Activated T-cell treated with anti-CD3 and anti-CD28 coated beads, Interleukin-2, amount 50 U/mL, for 72 hours (primary cell): ENCODE results near the gene PGAP3. TPM values are rescaled to one million over a fixed set of nuclear protein-coding genes. Genes with fewer than 3 reads are reported as not detected.
"Not testable (repeated sequence)": the region's sequence is repeated elsewhere in the genome, so short reads cannot be mapped to it uniquely, and the experiment has no call there.

Experiments
- ATAC-seq, 2 donors: fragments of 150-1000 bp; cut with Tn5 transposase; replicated peaks in 1 of 2; 2 replicates each; pipeline ENCODE4 v1.10.0; 2021; ENCODE audit warnings: moderate library complexity in 2 of 2, mild to moderate bottlenecking in 1 of 2
- DNase-seq, 2 donors: peaks; one replicate each; pipeline ENCODE4 v3.0.0; 2021 to 2022; ENCODE audit warnings: mixed read lengths in 1 of 2
- H3K27ac Mint-ChIP-seq: one replicate; pipeline ENCODE4 v1.8.0; 2022; ENCODE audit warnings: mild to moderate bottlenecking, moderate library complexity, mixed read lengths
- H3K27me3 Mint-ChIP-seq: one replicate; pipeline ENCODE4 v1.8.0; 2022; ENCODE audit warnings: low read depth, mixed read lengths
- H3K36me3 Mint-ChIP-seq, 2 donors: one replicate each; pipeline ENCODE4 v1.8.0; 2022; ENCODE audit warnings: mixed read lengths in 2 of 2, mild to moderate bottlenecking in 1 of 2; ENCODE audit not compliant: insufficient read depth in 2 of 2
- H3K4me1 Mint-ChIP-seq: one replicate; pipeline ENCODE4 v1.8.0; 2022; ENCODE audit warnings: low read depth, mixed read lengths
- H3K4me3 Mint-ChIP-seq, 2 donors: one replicate each; pipeline ENCODE4 v1.8.0; 2022; ENCODE audit warnings: mild to moderate bottlenecking in 2 of 2, mixed read lengths in 2 of 2, moderate library complexity in 2 of 2
- H3K9me3 Mint-ChIP-seq, 2 donors: one replicate each; pipeline ENCODE4 v1.8.0; 2022; ENCODE audit warnings: mixed read lengths in 2 of 2
- total RNA-seq, 2 donors: library from RNA; stranded (reverse); gene quantifications; one replicate each; pipeline ENCODE4 v1.2.3, GENCODE V29; 2022

The PGAP3 gene
- total RNA-seq, 2 donors from 2014 or later = 8.5 to 12.8 TPM

DNA sequence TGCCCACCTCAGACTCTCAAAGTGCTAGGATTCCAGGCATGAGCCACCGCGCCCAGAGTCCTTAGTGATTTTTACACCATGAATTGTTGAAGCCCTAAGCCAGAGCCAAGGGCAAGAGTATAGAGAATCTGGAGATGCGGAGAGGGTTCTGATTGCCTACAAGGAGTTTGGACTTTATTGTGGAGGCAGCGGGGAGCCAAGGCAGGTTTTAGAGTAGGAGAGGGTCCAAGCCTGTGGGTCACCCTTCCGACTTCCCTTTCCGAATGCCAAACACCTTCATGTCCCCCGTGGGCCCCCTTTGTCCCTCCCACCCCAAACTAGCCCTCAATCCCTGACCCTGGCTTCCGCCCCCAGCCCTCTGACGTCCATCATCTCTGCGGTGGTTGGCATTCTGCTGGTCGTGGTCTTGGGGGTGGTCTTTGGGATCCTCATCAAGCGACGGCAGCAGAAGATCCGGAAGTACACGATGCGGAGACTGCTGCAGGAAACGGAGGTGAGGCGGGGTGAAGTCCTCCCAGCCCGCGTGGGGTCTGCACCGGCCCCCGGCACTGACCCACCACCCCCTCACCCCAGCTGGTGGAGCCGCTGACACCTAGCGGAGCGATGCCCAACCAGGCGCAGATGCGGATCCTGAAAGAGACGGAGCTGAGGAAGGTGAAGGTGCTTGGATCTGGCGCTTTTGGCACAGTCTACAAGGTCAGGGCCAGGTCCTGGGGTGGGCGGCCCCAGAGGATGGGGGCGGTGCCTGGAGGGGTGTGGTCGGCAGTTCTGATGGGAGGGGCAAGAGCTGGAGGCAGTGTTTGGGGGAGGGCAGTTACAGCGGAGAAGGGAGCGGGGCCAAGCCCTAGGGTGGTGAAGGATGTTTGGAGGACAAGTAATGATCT is 35.4 kb upstream of the PGAP3 start:
- H3K4me3 Mint-ChIP-seq = no peak overlapping the region
- no peak overlapping the region for H3K27ac Mint-ChIP-seq
- H3K27me3 Mint-ChIP-seq = no peaks in the 10 kb centered on the region
- H3K9me3 Mint-ChIP-seq = no peaks in the 10 kb centered on the region
- peaks cover 0 to 3% of the 10 kb centered on the region in 2 donors for H3K36me3 Mint-ChIP-seq
- ATAC-seq (peak; percentile 57 to 58), DNase-seq (peak in 1 of 2 donors; percentile 23)
- H3K4me1 Mint-ChIP-seq = no peaks in the 10 kb centered on the region

DNA sequence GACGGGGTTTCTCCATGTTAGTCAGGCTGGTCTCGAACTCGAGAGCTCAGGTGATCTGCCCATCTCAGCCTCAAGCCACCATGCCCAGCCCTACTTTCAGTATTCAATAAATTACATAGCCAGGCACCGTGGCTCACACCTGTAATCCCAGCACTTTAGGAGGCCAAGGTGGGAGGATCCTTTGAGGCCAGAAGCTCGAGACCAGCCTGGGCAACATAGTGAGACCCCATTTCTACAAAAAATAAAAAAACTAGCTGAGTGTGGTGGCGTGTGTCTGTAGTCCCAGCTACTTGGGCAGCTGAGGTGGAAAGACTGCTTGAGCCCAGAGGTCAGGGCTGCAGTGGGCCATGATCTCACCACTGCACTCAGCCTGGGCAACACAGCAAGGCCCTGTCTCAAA is 34.2 kb upstream of the PGAP3 start:
- Mint-ChIP-seq H3K36me3 (peaks cover 0 to 2% of the 10 kb centered on the region in 2 donors), H3K27ac (no peak overlapping the region), H3K27me3 (no peaks in the 10 kb centered on the region), H3K4me1 (no peaks in the 10 kb centered on the region), H3K4me3 (no peak overlapping the region), H3K9me3 (no peaks in the 10 kb centered on the region)
- ATAC-seq (no peak), DNase-seq (no peak)

DNA sequence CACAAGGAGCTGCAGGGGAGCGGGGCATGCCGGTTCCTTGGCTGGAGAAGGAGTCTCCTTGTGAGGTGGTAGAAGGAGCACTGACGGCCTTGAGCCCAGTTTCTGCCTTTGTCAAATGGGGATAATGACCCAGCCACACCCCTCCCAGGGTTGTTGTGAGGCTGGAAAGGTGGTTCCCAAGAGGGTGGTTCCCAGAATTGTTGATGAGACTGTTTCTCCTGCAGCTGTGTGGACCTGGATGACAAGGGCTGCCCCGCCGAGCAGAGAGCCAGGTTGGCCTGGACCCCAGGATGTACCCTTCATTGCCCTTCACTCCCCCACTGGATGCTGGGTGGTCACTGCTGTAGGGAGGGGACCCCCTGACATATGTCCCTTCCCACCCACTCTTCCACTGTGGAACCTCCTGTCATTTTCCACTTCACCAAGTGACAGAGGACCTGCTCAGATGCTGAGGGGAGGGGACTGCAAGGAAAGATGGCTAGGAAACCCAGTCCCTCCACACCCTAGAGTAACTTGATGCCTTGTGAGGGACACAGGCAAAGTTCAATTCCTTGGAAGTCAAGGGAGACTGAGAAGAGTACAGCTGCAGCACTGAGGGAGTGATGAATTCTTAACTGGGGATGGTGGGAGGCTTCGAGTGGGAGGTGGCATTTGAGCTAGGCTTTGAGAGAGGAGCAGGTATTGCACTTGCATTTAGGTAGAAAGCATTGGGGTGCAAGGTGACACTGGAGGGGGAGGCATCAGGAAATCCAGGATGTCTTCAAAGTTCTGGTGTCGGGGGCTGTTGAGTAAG is 31.9 kb upstream of the PGAP3 start:
- Mint-ChIP-seq H3K27me3 (no peaks in the 10 kb centered on the region), H3K27ac (no peak overlapping the region), H3K9me3 (no peaks in the 10 kb centered on the region), H3K36me3 (no peaks in the 10 kb centered on the region), H3K4me3 (no peak overlapping the region), H3K4me1 (no peaks in the 10 kb centered on the region)
- no peak for DNase-seq
- ATAC-seq = no peak

DNA sequence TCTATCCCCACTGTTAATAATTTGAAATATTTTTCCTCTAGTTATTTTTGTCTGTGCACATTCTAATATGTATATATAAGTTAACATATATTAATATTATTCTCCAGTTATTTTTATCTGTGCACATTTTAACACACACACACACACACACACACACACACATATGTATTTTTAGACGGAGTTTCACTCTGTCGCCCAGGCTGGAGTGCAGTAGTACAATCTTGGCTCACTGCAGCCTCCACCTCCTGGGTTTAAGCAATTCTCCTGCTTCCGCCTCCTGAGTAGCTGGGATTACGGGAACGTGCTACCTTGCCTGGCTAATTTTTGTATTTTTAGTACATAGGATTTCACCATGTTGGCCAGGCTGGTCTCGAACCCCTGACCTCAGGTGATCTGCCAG is 29.8 kb upstream of the PGAP3 start:
- H3K4me3 Mint-ChIP-seq = no peak overlapping the region
- no peaks in the 10 kb centered on the region for H3K9me3 Mint-ChIP-seq
- H3K27ac Mint-ChIP-seq = no peak overlapping the region
- H3K4me1 Mint-ChIP-seq = no peaks in the 10 kb centered on the region
- DNase-seq = no peak
- H3K36me3 Mint-ChIP-seq = no peaks in the 10 kb centered on the region
- ATAC-seq = no peak
- no peaks in the 10 kb centered on the region for H3K27me3 Mint-ChIP-seq

DNA sequence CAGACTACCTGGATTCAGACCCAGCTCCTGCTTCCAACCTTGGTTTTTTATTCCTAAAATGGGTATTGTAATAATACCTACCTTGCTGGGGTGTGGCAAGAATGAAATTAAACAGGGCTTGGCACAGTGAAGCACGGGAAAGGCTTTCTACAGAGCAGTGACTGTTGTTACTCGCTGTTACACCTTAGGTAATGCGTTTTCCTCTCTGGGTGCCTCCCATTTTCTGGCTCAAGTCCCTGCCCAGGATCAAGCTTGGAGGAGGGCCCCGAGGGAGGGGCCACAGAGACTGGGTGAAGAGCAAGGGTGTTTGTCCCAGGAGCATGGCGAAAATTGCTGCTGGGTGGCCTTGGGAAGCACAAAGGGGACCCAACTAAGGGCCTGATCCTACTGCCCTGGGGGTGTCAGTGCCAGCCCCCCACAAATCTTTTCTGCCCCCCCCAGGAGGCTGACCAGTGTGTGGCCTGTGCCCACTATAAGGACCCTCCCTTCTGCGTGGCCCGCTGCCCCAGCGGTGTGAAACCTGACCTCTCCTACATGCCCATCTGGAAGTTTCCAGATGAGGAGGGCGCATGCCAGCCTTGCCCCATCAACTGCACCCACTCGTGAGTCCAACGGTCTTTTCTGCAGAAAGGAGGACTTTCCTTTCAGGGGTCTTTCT is 29.2 kb upstream of the PGAP3 start:
- DNase-seq (no peak), ATAC-seq (no peak)
- H3K27me3 Mint-ChIP-seq = no peaks in the 10 kb centered on the region
- no peak overlapping the region for H3K4me3 Mint-ChIP-seq
- no peaks in the 10 kb centered on the region for H3K9me3 Mint-ChIP-seq
- no peaks in the 10 kb centered on the region for H3K36me3 Mint-ChIP-seq
- no peak overlapping the region for H3K27ac Mint-ChIP-seq
- H3K4me1 Mint-ChIP-seq = no peaks in the 10 kb centered on the region

DNA sequence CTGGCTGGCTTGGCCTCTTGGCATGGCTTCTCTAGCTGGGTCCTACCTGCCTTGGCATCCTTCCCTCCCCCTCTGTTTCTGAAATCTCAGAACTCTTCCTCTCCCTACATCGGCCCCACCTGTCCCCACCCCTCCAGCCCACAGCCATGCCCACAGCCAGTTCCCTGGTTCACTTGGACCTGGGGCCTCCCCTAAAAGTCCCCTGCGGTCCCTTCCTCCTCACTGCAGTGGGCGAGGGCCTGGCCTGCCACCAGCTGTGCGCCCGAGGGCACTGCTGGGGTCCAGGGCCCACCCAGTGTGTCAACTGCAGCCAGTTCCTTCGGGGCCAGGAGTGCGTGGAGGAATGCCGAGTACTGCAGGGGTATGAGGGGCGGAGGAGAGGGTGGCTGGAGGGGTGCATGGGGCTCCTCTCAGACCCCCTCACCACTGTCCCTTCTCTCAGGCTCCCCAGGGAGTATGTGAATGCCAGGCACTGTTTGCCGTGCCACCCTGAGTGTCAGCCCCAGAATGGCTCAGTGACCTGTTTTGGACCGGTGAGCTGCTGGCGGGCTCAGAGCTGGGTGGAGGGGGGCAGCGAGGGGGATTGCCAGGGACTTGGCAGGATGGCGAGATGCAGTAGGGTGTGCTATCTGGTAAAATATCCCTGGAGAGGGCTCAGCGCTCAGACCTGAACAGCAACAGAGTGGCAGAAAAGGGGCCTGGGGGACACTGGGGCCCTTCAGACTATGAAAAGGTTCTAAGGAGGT is 28.4 kb upstream of the PGAP3 start:
- ATAC-seq (no peak), DNase-seq (no peak)
- Mint-ChIP-seq H3K27me3 (no peaks in the 10 kb centered on the region), H3K27ac (no peak overlapping the region), H3K4me3 (no peak overlapping the region), H3K4me1 (no peaks in the 10 kb centered on the region), H3K36me3 (no peaks in the 10 kb centered on the region), H3K9me3 (no peaks in the 10 kb centered on the region)

DNA sequence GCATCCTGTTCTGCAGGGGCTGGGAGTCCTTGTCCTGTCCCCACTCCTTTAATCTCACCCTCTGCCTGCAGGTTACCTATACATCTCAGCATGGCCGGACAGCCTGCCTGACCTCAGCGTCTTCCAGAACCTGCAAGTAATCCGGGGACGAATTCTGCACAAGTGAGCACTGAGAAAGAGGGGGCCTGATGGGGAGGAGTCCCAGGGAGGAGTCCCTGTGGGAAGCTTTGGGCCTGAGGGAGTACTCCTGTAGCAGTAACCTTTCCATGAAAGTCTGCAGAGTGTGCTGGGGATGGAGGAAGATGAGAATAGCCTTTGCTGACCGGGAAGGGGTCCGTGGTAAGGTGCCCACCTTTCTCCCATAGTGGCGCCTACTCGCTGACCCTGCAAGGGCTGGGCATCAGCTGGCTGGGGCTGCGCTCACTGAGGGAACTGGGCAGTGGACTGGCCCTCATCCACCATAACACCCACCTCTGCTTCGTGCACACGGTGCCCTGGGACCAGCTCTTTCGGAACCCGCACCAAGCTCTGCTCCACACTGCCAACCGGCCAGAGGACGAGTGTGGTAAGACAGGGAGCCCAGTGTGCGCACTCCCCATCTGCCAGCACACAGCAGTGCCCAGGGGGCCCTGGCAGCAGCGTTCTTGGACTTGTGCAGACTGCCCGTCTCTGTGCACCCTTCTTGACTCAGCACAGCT is 27.7 kb upstream of the PGAP3 start:
- Mint-ChIP-seq H3K27me3 (no peaks in the 10 kb centered on the region), H3K4me1 (no peaks in the 10 kb centered on the region), H3K9me3 (no peaks in the 10 kb centered on the region), H3K36me3 (no peaks in the 10 kb centered on the region), H3K4me3 (no peak overlapping the region), H3K27ac (no peak overlapping the region)
- DNase-seq = no peak
- ATAC-seq = no peak

DNA sequence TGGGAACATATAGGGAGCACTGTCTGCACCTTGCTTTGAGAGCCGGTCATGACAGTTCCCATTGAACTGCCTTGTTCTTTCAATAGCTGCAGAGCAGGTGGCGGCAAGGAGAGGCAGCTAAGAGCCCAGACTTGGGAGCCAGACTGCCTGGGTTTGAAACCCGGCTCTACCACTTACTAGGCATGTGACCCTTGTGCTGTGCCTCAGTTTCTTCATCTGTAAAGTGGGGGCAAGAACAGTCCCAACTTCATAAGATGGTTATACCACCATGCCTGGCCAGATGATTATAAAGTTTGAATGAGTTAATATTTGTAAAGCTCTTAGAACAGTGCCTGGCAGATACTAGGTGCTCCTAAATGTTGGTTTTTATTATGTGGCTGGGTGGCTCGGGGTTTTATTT is 26.4 kb upstream of the PGAP3 start:
- ATAC-seq = no peak
- DNase-seq = no peak
- H3K36me3 Mint-ChIP-seq = no peaks in the 10 kb centered on the region

DNA sequence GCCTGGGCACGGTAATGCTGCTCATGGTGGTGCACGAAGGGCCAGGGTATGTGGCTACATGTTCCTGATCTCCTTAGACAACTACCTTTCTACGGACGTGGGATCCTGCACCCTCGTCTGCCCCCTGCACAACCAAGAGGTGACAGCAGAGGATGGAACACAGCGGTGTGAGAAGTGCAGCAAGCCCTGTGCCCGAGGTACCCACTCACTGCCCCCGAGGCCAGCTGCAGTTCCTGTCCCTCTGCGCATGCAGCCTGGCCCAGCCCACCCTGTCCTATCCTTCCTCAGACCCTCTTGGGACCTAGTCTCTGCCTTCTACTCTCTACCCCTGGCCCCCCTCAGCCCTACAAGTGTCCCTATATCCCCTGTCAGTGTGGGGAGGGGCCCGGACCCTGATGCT is 24.0 kb upstream of the PGAP3 start:
- no peak for DNase-seq
- Mint-ChIP-seq H3K36me3 (no peaks in the 10 kb centered on the region), H3K9me3 (no peaks in the 10 kb centered on the region)

More for the DNA sequence above, 26.4 kb upstream of the PGAP3 start:
- no peak overlapping the region for H3K4me3 Mint-ChIP-seq
- no peaks in the 10 kb centered on the region for H3K9me3 Mint-ChIP-seq
- H3K27me3 Mint-ChIP-seq = no peaks in the 10 kb centered on the region
- H3K27ac Mint-ChIP-seq = no peak overlapping the region
- no peaks in the 10 kb centered on the region for H3K4me1 Mint-ChIP-seq

DNA sequence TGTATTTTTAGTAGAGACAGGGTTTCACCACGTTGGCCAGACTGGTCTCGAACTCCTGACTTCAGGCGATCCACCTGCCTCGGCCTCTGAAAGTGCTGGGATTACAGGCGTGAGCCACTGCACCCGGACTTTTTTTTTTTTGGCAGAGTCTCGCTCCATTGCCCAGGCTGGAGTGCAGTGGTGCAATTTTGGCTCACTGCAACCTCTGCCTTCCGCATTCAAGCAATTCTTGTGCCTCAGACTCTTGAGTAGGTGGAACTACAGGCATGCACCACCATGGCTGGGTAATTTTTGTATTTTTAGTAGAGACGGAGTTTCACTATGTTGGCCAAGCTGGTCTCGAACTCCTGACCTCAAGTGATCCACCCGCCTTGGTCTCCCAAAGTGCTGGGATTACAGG is 23.2 kb upstream of the PGAP3 start:
- not testable (repeated sequence) for DNase-seq, H3K9me3 Mint-ChIP-seq, H3K4me3 Mint-ChIP-seq, H3K36me3 Mint-ChIP-seq, H3K4me1 Mint-ChIP-seq, H3K27me3 Mint-ChIP-seq, ATAC-seq, H3K27ac Mint-ChIP-seq

More for the DNA sequence above, 24.0 kb upstream of the PGAP3 start:
- no peak for ATAC-seq
- H3K27ac Mint-ChIP-seq = no peak overlapping the region
- H3K4me3 Mint-ChIP-seq = no peak overlapping the region
- peaks cover 6% of the 10 kb centered on the region for H3K4me1 Mint-ChIP-seq
- H3K27me3 Mint-ChIP-seq = no peaks in the 10 kb centered on the region

DNA sequence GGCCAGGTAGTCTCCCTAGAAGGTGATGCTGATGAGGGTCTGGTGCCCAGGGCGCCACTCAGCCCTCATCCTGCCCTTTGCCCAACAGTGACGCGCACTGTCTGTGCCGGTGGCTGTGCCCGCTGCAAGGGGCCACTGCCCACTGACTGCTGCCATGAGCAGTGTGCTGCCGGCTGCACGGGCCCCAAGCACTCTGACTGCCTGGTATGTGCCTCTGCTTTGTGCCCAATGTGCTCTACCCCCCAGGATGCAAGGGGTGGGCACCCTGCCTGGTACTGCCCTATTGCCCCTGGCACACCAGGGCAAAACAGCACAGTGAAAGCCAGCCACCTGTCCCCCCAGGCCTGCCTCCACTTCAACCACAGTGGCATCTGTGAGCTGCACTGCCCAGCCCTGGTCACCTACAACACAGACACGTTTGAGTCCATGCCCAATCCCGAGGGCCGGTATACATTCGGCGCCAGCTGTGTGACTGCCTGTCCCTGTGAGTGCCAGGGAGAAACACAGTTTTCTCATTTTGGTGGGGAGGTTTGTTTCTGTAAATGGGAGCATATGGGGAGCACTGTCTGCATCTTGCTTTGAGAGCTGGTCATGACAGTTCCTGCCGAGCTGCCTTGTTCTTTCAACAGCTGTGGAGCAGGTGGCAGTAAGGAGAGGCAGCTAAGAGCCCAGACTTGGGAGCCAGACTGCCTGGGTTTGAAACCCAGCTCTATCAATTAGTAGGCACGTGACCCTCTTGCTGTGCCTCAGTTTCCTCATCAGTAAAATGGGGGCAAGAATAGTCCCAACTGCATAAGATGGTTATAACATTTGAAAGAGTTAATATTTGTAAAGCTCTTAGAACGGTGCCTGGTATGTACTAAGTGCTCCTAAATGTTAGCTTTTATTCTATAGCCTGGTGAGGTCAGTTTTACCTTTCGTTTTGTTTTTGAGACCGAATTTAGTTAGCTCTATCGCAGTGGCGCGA is 22.4 kb upstream of the PGAP3 start:
- Mint-ChIP-seq H3K4me1 (peaks cover 7% of the 10 kb centered on the region), H3K4me3 (no peak overlapping the region), H3K27ac (no peak overlapping the region), H3K9me3 (no peaks in the 10 kb centered on the region), H3K27me3 (no peaks in the 10 kb centered on the region), H3K36me3 (no peaks in the 10 kb centered on the region)
- ATAC-seq (no peak), DNase-seq (no peak)
